ENCODE measurements around the gene RAD23A.
"Not testable (repeated sequence)": the region's sequence is repeated elsewhere in the genome, so short reads cannot be mapped to it uniquely, and the experiment has no call there.

RAD23A gene

DNA sequence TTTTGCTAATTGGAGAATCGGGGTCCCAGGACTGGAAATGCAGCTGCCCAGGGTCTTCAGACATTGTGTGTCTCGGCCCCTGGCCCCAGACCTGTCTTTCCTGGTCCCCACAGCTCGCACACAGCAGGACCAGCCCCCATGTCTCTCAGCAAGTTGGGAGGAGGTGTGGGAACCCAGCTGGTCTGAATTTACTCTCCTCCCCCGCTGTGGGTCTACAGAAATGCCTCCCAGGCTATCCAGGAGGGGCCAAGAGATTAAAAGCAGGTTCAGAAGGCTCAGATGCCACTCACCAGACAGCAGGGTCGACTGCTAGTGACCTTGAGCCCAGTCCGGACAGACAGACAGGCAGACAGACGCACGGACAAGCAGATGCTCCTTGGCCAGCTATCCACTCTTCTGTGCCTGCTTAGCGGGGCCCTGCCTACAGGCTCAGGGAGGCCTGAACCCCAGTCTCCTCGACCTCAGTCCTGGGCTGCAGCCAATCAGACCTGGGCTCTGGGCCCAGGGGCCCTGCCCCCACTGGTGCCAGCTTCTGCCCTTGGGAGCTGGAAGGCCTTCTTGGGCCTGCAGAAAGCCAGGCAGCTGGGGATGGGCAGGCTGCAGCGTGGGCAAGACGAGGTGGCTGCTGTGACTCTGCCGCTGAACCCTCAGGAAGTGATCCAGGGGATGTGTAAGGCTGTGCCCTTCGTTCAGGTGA, 23.8 kb downstream of the RAD23A start, which contains the start of gene DAND5:
Gene DAND5 (plus strand): TSS at position 285 of the 697 bp plus-strand sequence. CDS start 85 bp downstream, at position 370.
- no peak within 1 kb of the TSS for H3K4me3 ChIP-seq (ENCODE audit: low read depth, low read length)
- TF ChIP-seq, protein P1, sequence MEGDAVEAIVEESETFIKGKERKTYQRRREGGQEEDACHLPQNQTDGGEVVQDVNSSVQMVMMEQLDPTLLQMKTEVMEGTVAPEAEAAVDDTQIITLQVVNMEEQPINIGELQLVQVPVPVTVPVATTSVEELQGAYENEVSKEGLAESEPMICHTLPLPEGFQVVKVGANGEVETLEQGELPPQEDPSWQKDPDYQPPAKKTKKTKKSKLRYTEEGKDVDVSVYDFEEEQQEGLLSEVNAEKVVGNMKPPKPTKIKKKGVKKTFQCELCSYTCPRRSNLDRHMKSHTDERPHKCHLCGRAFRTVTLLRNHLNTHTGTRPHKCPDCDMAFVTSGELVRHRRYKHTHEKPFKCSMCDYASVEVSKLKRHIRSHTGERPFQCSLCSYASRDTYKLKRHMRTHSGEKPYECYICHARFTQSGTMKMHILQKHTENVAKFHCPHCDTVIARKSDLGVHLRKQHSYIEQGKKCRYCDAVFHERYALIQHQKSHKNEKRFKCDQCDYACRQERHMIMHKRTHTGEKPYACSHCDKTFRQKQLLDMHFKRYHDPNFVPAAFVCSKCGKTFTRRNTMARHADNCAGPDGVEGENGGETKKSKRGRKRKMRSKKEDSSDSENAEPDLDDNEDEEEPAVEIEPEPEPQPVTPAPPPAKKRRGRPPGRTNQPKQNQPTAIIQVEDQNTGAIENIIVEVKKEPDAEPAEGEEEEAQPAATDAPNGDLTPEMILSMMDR (IDR thresholded peaks at IDR 0.05; ENCODE audit: low read depth, low read length, missing control alignments): no peak
- no peak for DNase-seq (ENCODE audit: low read depth)

DNA sequence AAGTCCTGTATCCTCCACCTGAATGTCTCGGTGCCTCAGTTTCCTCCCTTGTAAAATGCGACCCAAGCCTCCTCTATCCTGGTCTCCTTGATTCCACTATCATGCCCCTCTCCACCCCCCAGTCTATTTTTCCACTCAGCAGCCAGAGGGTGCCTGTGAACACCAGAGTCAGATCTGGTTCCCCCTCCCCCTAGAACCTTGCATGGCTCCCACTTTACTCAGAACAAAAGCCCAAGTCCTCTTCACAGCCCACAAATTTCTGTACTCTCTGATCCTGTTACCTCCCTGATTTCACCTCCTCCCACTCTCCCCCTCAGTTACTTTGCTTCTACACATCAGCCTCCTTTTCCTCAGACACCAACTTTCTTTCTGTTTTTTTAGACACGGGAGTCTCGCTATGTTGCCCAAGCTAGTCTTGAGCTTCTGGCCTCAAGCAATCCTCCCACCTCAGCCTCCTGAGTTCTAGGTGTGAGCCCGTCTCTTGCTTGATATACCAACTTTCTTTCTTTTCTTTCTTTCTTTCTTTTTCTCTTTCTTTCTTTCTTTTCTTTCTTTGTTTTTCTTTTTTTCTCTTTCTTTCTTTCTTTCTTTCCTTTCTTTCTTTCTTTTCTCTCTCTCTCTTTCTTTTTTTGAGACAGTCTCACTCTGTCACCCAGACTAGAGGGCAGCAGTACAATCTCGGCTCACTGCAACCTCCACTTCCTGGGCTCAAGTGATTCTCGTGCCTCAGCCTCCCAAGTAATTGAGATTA, 24.6 kb downstream of the RAD23A start:
- TF ChIP-seq, protein P1 (IDR thresholded peaks at IDR 0.05; ENCODE audit: low read depth, low read length, missing control alignments): no peak
- no peak overlapping the region for H3K4me3 ChIP-seq (ENCODE audit: low read depth, low read length)
- DNase-seq (ENCODE audit: low read depth): no peak

DNA sequence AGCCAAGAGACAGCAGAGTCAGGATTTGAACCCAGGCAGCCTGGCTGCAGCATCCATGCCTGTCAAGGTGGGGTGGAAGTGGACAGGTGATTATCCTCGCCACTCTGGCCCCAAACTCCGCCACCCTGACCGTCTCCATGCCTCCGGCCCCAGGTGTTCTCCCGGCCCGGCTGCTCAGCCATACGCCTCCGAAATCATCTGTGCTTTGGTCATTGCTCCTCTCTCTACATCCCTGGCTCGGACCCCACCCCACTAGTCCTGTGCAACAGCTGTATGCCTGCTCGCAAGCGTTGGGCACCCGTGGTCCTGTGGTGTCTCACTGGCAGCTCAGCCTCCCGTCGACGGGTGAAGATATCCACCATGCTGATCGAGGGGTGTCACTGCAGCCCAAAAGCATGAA, 27.6 kb downstream of the RAD23A start:
- TF ChIP-seq, protein P1 (IDR thresholded peaks at IDR 0.05; ENCODE audit: low read depth, low read length, missing control alignments): no peak
- H3K4me3 ChIP-seq (ENCODE audit: low read depth, low read length): no peak overlapping the region
- DNase-seq (ENCODE audit: low read depth): no peak

DNA sequence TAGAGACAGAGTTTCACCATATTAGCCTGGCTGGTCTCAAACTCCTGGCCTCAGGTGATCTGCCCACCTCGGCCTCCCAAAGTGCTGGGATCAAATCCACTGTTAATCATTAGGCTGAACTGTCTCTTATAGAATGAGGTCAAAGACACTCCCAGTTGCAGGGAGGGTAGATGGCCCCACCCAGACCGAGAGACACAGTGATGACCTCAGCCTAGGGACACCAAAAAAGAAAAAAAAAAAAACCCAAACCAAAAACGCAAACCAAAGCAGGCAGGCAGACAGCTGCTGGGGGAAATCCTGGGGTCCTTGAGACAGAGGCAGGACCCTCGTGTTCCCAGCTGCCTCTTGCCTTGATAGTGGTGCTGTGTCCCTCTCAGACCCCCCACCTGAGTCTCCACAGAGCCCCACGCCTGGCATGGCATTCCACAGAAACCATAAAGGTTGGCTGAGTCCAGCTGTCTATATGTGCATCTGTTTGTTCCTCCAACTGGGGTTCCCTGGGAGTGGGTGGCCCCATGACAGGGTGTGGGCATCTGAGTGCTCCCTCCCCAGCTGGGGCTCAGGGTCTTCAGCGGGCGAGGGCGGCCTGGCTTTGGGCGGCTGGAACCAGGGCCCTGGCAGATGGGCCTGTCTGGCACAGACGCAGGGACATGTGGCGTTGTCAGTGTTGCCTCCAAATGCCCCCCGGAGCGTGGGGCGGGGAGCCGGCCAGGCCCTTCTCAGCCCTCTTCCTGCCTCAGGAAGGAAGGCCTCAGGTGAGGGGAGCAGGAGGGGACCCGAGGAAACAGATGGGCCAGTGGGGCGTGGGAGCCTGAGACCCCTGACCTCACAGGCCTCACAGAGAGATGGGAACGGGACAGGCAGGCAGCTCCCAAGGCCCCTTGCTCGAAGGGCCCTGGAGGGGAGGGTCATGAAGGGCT, 28.9 kb downstream of the RAD23A start:
- TF ChIP-seq, protein P1 (IDR thresholded peaks at IDR 0.05; ENCODE audit: low read depth, low read length, missing control alignments): no peak
- no peak overlapping the region for H3K4me3 ChIP-seq (ENCODE audit: low read depth, low read length)
- DNase-seq (ENCODE audit: low read depth): no peak

DNA sequence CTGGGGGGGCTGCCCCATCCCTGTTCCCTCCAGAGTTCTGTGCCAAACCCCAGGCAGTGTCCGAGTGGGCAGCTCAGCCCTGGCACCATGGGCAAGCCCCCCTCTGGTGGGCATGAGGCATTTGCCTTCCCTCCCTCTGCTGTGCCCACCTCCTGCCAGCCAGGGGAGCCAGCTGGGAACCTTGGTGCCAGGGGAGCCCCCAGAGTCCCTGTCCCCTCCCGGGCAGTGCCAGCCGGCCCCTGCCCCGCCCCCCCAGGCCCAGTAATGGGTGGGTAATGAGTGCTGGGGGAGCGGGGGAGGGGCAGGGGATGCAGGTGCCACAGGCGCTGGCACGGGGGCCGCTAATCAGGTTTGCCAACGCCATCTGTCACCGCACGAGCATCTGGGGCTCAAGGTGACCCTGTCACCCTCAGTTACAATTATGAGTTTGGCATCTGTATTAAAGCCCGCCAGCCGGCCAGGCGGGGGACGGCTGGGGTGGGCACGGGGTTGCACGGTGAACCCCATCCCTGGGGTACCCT, 29.6 kb downstream of the RAD23A start:
- DNase-seq (ENCODE audit: low read depth): no peak
- TF ChIP-seq, protein P1 (IDR thresholded peaks at IDR 0.05; ENCODE audit: low read depth, low read length, missing control alignments): no peak
- no peak overlapping the region for H3K4me3 ChIP-seq (ENCODE audit: low read depth, low read length)

DNA sequence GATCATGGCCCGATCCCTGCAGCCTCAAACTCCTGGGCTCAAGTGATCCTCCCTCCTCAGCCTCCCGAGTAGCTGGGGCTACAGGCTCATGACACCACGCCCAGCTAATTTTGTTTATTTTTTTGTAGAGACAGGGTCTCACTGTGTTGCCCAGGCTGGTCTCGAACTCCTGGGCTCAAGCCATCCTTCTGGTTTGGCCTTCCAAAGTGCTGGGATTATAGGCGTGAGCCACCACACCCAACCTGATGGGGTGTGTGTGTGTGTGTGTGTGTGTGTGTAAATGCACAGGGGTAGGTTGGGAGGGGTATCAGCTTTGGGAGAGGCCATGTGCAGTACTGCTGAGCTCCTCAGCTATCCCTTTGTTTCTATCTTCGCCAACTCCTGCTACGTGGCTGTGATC, 30.4 kb downstream of the RAD23A start:
- not testable (repeated sequence) for H3K4me3 ChIP-seq (ENCODE audit: low read depth, low read length); DNase-seq (ENCODE audit: low read depth)

DNA sequence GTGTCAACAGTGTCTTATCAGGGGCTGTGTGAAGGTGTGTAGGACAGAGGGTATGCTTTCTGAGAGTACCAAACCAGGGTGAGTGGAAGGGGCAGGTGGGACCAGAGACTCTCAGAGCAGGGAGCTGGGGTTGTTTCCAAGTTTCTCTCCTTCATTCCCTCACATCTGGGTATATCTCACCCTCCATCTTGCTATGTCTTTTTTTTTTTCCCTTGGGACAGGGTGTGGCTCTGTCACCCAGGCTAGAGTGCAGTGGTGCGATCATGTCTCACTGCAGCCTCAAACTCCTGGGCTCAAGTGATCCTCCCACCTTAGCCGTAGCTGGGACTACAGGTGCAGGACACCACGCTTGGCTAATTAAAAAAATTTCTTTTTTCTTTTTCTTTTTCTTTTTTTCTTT, 34.3 kb downstream of the RAD23A start:
- DNase-seq (ENCODE audit: low read depth): no peak
- no peak overlapping the region for H3K4me3 ChIP-seq (ENCODE audit: low read depth, low read length)
- TF ChIP-seq, protein P1 (IDR thresholded peaks at IDR 0.05; ENCODE audit: low read depth, low read length, missing control alignments): no peak
